IPS-20b (cell line): ENCODE results near the gene MAST4.

Experiments used
- H3K27ac ChIP-seq: one replicate; pipeline ENCODE4 v1.5.1; 2013; ENCODE audit warnings: low read length
- H3K27me3 ChIP-seq: 2 replicates; pipeline ENCODE4 v1.6.1; 2013; ENCODE audit warnings: mild to moderate bottlenecking, low read length, inconsistent platforms; ENCODE audit not compliant: insufficient read depth
- H3K36me3 ChIP-seq: 2 replicates; pipeline ENCODE4 v1.6.1; 2013; ENCODE audit warnings: low read depth, mild to moderate bottlenecking, inconsistent platforms, low read length, moderate library complexity; ENCODE audit not compliant: insufficient read depth
- H3K4me1 ChIP-seq: 2 replicates; pipeline ENCODE4 v1.6.1; 2013; ENCODE audit warnings: mild to moderate bottlenecking, control low read depth, inconsistent platforms, low read length, moderate library complexity; ENCODE audit not compliant: insufficient read depth
- H3K4me3 ChIP-seq: 2 replicates; pipeline ENCODE4 v1.5.1; 2013; ENCODE audit warnings: mild to moderate bottlenecking, low read length, inconsistent platforms
- H3K9ac ChIP-seq: 2 replicates; pipeline ENCODE4 v1.6.1; 2013; ENCODE audit warnings: low read depth, mild to moderate bottlenecking, inconsistent platforms, low read length, moderate library complexity
- H3K9me3 ChIP-seq: 2 replicates; pipeline ENCODE4 v1.6.1; 2013; ENCODE audit warnings: mild to moderate bottlenecking, low read depth, low read length, inconsistent platforms; ENCODE audit not compliant: insufficient read depth

MAST4 gene

DNA sequence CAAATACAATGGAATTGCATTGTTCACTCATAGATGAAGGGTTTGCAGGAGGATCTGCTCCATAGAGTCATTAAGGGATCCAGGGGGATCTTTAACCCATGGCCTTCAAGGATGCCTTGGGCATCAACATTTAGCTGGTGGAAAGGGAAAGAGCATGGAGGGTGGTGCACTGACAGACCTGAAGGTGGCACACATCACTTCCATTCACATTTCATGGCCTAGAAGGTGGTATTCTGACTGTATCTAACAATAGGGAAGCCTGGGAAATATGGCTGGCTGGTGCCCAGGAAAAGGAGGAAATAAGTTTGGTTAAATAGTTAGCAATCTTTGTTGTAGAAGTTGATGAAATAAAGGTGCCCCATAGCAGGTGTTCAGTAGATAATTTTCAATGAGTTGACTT, 370.2 kb downstream of the MAST4 start:
- Histone ChIP-seq H3K27me3 (no peaks in the 10 kb centered on the region), H3K4me3 (no peak overlapping the region), H3K36me3 (no peaks in the 10 kb centered on the region), H3K9ac (no peak overlapping the region), H3K27ac (no peak overlapping the region), H3K4me1 (peaks cover 8% of the 10 kb centered on the region; the same call in 1 of the 2 replicates), H3K9me3 (no peaks in the 10 kb centered on the region)

DNA sequence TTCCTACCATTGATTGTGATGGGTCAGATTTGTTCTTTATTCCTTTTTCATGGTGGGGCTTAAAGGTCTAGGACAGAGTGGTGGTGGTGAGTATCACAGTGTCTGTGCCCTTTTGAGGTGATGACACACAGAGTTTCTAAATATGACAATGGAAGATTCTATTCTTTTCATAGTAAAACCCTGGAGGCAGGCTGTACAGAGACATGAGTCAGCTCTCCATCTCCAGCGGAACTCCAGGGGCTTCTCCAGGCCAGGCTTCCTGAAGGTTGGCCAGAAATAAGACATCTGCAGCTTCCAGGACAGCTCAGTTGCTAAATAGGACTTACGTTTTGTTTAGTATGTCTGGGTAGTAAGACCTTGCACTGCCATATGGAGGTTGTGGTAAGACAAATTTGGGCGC, 370.9 kb downstream of the MAST4 start:
- Histone ChIP-seq H3K9ac (no peak overlapping the region), H3K27me3 (no peaks in the 10 kb centered on the region), H3K36me3 (no peaks in the 10 kb centered on the region), H3K4me3 (no peak overlapping the region), H3K9me3 (no peaks in the 10 kb centered on the region), H3K27ac (no peak overlapping the region), H3K4me1 (peaks cover 8% of the 10 kb centered on the region; the same call in 1 of the 2 replicates)

DNA sequence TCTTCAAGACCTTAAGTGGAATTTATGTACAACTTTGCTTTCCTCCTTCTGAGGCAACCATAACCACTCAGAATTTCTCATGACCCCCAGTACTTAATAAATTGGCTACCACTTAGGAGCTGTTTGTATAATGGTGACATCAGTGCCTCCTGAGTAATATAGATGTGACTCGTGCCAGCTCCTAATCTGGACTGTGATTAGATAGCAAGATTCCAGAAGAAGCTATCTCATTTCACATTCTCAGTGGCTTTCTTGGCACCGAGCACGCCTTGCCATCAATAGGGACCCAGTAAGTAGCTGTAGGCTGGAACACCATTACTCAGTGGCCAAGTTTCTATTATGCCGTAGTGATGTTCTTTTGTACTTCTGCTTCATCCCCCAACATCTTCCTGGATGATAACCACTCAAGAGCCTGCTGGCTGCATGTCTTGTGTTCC, 371.7 kb downstream of the MAST4 start:
- Histone ChIP-seq H3K27ac (no peak overlapping the region), H3K27me3 (no peaks in the 10 kb centered on the region)

DNA sequence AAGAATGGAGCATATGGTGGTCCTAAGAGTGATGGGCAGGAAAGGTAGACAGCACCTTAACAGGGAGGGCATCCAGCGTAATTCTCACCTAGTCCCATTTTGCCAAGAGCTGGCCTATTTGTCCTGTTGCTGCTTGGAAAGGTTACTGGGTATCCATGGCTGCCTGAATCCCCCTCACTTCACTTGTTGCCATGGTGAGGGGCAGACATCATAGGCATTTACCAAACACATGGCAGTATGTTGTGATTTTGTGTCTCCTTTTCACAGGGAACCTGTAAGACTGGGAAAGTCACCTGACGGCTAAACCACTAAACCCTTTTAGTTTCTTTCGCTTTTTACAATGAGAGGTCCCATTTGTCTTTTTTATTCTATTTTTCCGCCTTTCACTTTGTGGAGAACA, 373.3 kb downstream of the MAST4 start:
- no peaks in the 10 kb centered on the region for H3K27me3 ChIP-seq
- H3K9me3 ChIP-seq: no peaks in the 10 kb centered on the region
- no peaks in the 10 kb centered on the region for H3K36me3 ChIP-seq
- no peak overlapping the region for H3K27ac ChIP-seq
- H3K9ac ChIP-seq: no peak overlapping the region
- no peak overlapping the region for H3K4me3 ChIP-seq
- no peaks in the 10 kb centered on the region for H3K4me1 ChIP-seq

More for the DNA sequence above, 371.7 kb downstream of the MAST4 start:
- Histone ChIP-seq H3K9me3 (no peaks in the 10 kb centered on the region), H3K4me3 (no peak overlapping the region), H3K36me3 (no peaks in the 10 kb centered on the region), H3K9ac (no peak overlapping the region), H3K4me1 (peaks cover 8% of the 10 kb centered on the region; the same call in 1 of the 2 replicates)

DNA sequence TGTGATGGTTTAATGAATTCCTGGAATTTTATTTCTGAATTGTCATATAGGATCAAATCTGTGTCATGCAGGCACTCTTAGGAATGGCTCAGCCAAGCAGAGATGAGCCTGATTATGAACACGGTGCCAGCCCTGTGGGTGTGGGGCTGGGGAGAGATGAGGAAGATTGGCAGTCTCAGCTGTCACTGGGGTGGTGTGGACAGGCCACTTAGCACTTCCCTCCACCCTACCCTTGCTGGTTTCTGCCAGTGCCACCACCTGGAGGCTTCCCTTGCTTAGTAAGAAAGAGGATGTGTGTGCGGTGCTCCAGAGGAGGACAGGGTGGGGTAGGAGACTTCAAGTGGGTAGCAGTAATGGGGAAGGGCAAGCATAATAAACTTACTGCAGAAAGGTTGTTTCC, 373.8 kb downstream of the MAST4 start:
- H3K36me3 ChIP-seq: no peaks in the 10 kb centered on the region
- H3K27ac ChIP-seq: no peak overlapping the region
- no peaks in the 10 kb centered on the region for H3K27me3 ChIP-seq
- H3K4me1 ChIP-seq: no peaks in the 10 kb centered on the region
- H3K9ac ChIP-seq: no peak overlapping the region
- H3K9me3 ChIP-seq: no peaks in the 10 kb centered on the region
- H3K4me3 ChIP-seq: no peak overlapping the region

DNA sequence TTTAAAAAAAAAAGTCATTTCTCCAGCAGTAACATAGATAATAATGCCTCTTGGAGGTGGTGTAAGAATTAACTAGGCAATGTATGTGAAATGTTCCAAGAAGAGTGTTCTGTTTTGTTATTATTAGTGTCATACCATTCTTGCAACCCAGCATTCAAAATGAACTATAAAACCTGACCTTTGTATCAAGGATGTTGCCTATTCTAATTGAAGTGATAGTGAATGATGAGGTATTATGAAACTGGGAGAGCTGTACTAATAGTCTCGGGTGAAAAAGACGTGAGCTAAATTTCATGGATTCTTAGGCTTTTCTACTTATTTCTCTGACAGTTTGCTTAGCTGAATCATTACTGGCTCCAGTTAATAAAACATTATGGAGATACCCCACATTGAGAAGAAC, 375.8 kb downstream of the MAST4 start:
- Histone ChIP-seq H3K36me3 (no peaks in the 10 kb centered on the region), H3K4me3 (no peak overlapping the region), H3K27ac (no peak overlapping the region), H3K4me1 (no peaks in the 10 kb centered on the region), H3K9me3 (no peaks in the 10 kb centered on the region), H3K27me3 (no peaks in the 10 kb centered on the region), H3K9ac (no peak overlapping the region)

DNA sequence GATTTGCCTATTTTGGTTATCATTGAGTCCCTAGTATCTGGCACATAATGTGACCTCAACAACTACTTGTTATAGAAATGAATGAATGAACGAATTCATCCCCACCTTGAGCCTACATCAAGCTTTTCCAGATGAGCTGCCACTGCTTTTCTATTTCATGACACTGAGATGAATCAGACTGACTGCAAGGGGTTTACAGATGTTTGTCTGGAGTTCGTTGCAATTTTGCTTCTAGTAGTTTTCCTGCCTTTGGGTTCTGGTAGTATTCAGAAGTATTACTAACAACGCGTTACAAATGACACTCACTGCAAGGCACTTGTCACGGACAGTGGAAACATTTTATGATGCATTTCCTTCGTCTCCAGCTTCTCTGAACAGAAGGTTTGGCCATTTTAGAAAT, 378.1 kb downstream of the MAST4 start:
- Histone ChIP-seq H3K27ac (no peak overlapping the region), H3K9ac (no peak overlapping the region), H3K4me3 (no peak overlapping the region), H3K4me1 (no peaks in the 10 kb centered on the region), H3K9me3 (no peaks in the 10 kb centered on the region), H3K27me3 (no peaks in the 10 kb centered on the region), H3K36me3 (no peaks in the 10 kb centered on the region)

DNA sequence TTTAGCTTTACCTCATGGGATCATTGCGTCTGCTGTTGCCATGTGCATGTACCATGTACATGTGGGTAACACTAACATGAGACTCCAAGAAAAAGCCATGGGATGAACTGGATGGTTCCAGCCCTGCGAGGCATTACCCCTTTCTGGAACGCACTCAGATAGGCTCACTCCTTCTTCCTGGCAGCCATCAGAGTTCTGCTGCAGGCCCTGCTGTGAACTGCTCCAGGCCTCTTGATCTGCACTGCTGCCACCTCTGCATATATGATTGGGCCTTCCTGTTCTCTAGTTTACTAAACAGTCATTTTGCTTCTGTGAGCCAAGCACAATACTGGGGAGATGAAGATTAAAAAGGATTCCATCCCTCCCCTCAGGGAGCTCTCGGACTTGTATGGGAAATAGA, 379.9 kb downstream of the MAST4 start:
- Histone ChIP-seq H3K9ac (no peak overlapping the region), H3K27ac (no peak overlapping the region), H3K36me3 (no peaks in the 10 kb centered on the region), H3K27me3 (no peaks in the 10 kb centered on the region), H3K4me1 (no peaks in the 10 kb centered on the region; the same call in 1 of the 2 replicates), H3K9me3 (no peaks in the 10 kb centered on the region), H3K4me3 (no peak overlapping the region)

DNA sequence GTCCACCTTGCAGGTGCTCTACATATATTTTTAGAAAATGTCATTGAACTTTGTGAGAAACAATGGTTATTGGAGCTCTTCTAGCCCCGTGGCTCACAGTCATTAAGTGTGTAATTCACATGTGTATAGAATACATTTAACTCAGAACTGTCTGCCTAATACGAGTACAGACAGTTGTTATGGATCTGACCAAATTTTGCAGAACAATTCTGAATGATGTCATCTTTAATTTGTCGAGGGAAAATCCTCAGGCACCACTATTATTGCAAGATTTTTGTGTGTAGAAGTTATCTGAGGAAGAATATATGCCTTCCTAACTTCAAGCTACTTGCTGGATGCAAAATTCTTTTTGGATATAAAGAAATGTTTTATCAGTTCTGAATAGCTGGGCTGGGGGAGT, 383.5 kb downstream of the MAST4 start:
- no peak overlapping the region for H3K9ac ChIP-seq
- no peak overlapping the region for H3K27ac ChIP-seq
- H3K36me3 ChIP-seq: no peaks in the 10 kb centered on the region
- H3K9me3 ChIP-seq: no peaks in the 10 kb centered on the region
- H3K4me3 ChIP-seq: no peak overlapping the region
- peaks cover 5% of the 10 kb centered on the region for H3K4me1 ChIP-seq
- no peaks in the 10 kb centered on the region for H3K27me3 ChIP-seq

DNA sequence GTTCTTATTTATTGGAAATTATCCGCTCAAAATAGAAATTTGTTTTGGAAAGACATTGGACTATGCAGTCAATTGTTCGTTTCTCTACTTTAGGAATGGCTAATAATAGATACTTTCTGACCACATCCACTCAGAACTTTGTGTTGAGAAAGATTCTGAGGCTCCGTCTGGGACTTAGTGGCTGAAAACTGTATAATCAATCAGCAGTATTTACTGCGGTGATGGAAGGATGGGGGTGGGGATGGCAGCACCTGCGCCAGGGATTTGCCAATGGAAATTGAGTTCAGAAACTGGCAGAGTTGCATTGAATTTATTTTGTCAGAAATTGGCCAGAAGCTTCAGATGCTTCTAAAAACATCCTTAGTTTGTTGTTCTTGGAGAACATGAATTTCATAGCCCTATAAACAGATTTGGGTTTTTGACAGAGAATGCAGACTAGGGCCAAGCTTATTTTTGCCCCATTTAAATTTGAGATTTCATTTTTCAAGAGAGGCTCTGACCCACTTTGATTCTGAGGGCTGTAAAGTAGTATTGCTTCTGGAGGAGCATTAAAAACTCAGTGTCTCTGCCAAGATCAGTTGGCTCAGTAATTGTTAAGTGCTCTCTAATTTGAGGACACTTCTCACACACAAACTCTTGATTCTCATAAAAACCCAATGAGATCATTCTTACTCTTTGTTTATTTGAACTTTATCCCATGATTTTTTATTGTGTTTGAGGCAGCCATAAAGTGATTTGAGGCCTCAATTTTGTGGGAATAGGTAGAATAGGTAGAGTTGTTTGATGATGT, 385.3 kb downstream of the MAST4 start:
- H3K27me3 ChIP-seq: no peaks in the 10 kb centered on the region
- no peaks in the 10 kb centered on the region for H3K9me3 ChIP-seq
- H3K36me3 ChIP-seq: no peaks in the 10 kb centered on the region

DNA sequence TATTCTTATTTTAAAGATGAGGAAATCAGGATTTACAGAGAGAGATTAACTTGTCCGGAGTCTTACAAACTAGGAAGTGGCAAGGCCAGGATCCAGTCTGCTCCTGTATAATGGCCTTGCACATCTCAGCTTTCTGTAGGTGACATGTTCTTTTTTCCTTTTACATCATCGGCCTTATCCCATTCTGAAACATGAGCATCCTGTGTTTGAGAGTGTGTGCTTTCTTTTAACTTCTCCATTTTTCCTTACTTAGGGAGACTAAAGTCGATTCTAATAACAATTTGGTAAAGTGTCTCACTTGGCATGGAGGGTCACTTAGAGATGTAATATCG, 385.8 kb downstream of the MAST4 start:
- H3K4me3 ChIP-seq: no peak overlapping the region
- H3K9me3 ChIP-seq: no peaks in the 10 kb centered on the region
- no peaks in the 10 kb centered on the region for H3K27me3 ChIP-seq
- H3K4me1 ChIP-seq: peaks cover 12% of the 10 kb centered on the region
- H3K27ac ChIP-seq: no peak overlapping the region
- H3K9ac ChIP-seq: no peak overlapping the region
- no peaks in the 10 kb centered on the region for H3K36me3 ChIP-seq

More for the DNA sequence above, 385.3 kb downstream of the MAST4 start:
- Histone ChIP-seq H3K4me3 (no peak overlapping the region), H3K9ac (no peak overlapping the region), H3K4me1 (peaks cover 12% of the 10 kb centered on the region), H3K27ac (no peak overlapping the region)

DNA sequence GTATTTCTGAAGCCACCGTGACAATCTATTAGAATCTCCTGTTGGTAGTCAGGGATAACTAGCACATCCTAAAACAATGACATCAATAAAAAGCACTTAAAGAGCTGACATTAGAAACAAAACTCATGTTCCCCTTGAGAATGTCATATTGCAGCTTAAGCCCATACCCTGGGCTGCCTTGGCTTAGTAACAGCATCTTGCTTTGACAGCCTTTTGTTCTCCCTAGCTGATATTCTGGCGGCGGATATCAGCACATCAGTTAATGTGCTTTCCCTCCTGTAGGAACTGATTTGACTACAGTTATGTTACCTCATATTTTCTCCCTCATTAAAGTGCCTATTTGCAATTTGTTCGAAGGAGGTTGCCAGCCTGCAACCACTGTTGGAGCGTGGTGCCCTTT, 386.3 kb downstream of the MAST4 start:
- Histone ChIP-seq H3K36me3 (no peaks in the 10 kb centered on the region), H3K4me1 (peaks cover 12% of the 10 kb centered on the region), H3K27me3 (no peaks in the 10 kb centered on the region), H3K9ac (no peak overlapping the region), H3K4me3 (no peak overlapping the region), H3K9me3 (no peaks in the 10 kb centered on the region), H3K27ac (no peak overlapping the region)
